ENCODE data around the gene CDS1.

- no peak for TF ChIP-seq EZH2 (IDR thresholded peaks at IDR 0.05; ENCODE audit: low read depth, unreplicated experiment)
- TF ChIP-seq ZNF114 (CRISPR knock-in tag; IDR thresholded peaks at IDR 0.05), result no peak
- no peak for TF ChIP-seq ZNF331 (CRISPR knock-in tag; IDR thresholded peaks at IDR 0.05; ENCODE audit: low read depth)
- no peak for TF ChIP-seq POLR2AphosphoS5 (IDR thresholded peaks at IDR 0.05; ENCODE audit: low read depth)
- TF ChIP-seq ETS1 (IDR thresholded peaks at IDR 0.05), result no peak
- TF ChIP-seq, protein P1, sequence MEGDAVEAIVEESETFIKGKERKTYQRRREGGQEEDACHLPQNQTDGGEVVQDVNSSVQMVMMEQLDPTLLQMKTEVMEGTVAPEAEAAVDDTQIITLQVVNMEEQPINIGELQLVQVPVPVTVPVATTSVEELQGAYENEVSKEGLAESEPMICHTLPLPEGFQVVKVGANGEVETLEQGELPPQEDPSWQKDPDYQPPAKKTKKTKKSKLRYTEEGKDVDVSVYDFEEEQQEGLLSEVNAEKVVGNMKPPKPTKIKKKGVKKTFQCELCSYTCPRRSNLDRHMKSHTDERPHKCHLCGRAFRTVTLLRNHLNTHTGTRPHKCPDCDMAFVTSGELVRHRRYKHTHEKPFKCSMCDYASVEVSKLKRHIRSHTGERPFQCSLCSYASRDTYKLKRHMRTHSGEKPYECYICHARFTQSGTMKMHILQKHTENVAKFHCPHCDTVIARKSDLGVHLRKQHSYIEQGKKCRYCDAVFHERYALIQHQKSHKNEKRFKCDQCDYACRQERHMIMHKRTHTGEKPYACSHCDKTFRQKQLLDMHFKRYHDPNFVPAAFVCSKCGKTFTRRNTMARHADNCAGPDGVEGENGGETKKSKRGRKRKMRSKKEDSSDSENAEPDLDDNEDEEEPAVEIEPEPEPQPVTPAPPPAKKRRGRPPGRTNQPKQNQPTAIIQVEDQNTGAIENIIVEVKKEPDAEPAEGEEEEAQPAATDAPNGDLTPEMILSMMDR (conservative IDR thresholded peaks at IDR 0.05; ENCODE audit: low read depth in 2 of 2), result no peak
- TF ChIP-seq REST (IDR thresholded peaks at IDR 0.05; ENCODE audit: unreplicated experiment), result no peak
These were observed 48.6 kb downstream of the CDS1 start for GRCh38 chr4:84631573-84631972.
